ENCODE data around the gene SH2D5.
"Not testable (repeated sequence)": the region's sequence is repeated elsewhere in the genome, so short reads cannot be mapped to it uniquely, and the experiment has no call there.

The SH2D5 gene

GRCh38 chr1:20695515-20695914 lies 37.0 kb downstream of the SH2D5 start:
- DNase-seq (ENCODE audit: low read depth in 2 of 2) = no peak

- DNase-seq (ENCODE audit: low read depth in 2 of 2) = no peak
Measured at GRCh38 chr1:20693623-20694022, 38.9 kb downstream of the SH2D5 start.

- DNase-seq (ENCODE audit: low read depth in 2 of 2) = no peak
Measured at GRCh38 chr1:20691872-20692271, 40.6 kb downstream of the SH2D5 start.

- no peak for DNase-seq (ENCODE audit: low read depth in 2 of 2)
Measured at GRCh38 chr1:20689645-20690056, 42.9 kb downstream of the SH2D5 start.

DNA sequence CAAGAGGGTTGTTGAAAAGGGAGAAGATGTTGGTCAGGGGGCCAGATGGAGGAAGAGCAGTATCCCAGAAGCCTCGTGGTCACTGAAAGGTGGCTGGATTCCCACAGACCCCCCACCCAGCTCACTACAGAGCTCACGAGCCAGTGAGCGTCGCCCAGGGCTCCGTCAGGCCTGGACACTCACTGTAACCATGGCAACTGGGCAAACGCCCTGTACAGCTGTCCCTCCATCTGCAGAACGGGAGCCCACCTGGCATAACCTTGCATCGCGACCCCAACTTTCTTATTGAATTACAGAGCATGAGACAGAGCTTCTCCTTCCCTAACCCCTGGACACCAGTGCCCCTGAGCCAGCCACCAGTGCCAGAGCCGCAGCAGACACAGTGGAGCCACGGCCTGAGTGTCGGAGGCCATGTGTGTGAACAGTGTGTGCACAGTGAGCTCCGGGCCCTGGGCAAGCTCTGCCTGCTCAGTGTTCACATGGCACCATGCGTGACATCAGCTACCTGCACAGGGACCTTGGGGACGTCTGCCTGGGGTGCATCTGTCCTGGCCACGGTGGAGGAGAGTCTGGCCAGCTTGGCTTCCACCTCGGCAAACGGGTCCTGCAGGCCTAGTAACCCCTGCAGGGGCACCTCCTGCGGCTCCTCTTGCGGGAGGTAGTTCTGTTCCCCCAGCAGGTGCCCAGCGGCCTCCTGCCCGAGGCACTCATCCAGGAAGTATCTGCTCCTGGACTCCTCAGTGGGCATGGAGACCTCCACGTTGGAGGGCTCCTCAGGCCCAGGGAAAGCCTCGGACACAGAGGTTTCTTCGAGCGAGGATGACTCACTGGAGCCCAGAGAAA lies 45.4 kb downstream of the SH2D5 start:
- DNase-seq (ENCODE audit: low read depth in 2 of 2) = no peak

GRCh38 chr1:20685741-20686140 lies 46.8 kb downstream of the SH2D5 start:
- DNase-seq (ENCODE audit: low read depth in 2 of 2) = no peak

DNA sequence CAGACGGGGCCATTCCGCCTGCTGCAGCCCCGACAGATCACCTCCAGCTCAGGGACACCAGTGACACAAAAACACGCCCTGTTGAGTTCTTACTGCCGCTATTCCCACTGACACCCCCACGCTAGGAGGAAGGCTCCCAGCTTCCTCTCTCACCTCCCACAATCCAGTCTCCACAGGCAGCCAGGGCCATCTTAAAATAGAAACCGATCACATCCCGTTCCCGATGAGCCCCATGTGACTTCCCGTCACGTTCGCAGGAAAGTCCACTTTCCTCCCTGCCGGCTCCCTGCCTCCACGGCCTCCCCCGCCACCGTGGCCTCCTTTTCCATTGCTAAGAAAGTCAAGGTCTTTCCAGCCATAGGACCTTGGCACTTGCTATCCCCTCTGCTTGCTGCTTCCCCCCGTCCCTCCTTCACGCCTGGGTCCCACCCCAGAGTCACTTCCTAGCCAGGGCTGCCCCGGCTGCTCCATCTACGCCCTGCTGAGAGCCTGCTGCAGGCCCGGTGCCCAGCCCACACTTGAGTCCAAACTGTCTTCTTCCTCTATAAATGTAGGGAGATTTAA lies 47.3 kb downstream of the SH2D5 start:
- no peak for DNase-seq (ENCODE audit: low read depth in 2 of 2)

GRCh38 chr1:20684651-20685050 lies 47.9 kb downstream of the SH2D5 start:
- DNase-seq (ENCODE audit: low read depth in 2 of 2) = no peak

DNA sequence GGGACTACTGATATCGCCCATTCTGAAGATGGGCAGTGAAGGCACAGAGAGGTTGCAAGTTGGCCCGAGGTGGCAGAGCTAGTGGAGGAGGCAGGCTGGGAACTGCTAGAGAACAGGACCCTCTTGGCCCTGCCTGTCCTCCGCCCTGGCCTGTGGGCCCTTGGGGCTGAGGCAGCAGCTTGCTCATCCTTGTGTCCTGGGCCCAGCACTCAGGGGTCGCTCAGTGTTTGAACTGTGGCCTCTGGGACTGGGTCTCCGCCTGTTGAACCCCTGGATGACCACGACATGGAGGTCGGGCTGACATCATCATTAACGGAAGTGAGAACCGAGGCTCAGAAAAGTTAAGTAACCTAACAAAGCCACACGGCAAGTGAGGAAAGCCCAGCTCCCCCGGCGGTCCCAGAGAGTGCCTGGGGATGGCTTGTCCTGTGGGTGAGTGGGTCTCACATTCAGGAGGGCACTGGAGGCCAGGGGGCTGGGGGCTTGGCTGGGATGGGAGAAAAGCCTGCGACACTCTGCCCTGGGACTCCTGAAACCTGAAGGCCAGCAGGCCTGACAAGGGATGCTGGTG lies 48.4 kb downstream of the SH2D5 start:
- DNase-seq (ENCODE audit: low read depth in 2 of 2) = no peak

DNA sequence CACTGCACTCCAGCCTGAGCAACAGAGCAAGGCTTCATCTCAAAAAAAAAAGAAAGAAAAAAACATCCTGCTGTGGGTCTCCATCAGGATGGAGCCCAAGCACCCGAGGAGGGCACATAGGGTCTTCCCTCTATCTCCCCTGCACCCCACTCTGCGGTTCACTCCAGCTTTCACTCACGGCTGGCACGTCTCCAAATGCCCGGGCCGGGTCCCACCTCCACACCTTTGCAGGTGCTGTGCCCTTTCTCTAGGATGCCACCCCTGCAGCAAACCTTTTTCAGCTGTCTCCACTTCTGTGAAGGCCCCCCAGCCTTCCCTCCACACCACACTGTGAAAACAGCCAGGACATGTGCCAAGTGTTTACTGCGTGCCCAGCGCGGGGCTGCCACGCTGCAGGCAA lies 48.9 kb downstream of the SH2D5 start:
- no peak for DNase-seq (ENCODE audit: low read depth in 2 of 2)

DNA sequence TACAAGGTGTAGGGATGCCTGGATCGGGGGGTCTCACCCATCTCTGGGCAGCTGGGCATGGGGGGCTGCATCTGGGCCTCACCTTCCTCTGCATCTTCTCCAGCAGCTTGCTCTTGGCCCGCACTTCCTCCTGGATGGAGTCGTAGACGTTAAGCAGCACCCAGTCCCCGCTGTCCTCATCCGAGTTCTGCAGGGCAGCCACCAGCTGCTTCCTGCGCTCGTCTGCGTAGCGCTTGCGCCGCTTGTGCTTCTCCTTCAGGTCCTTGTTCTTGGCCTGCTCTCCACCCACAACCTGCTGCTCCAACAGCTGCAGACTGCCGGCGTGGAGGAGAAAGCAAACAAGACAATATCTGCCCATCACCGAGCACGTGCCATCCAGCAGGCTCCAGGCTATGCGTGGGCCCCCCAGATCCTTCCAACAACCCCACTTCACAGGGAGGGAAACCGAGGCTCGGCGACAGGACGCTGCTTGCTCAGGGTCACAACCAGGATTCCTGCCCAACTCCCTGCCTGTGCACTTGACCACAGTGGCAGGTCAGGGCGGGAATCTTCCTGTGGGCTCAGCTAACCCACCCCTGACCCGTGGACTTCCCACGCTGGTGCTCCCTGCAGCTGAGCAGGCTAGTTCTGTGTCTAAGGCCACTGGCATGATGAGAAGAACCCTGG lies 49.8 kb downstream of the SH2D5 start:
- DNase-seq (ENCODE audit: low read depth in 2 of 2) = no peak

GRCh38 chr1:20681999-20682398 lies 50.5 kb downstream of the SH2D5 start:
- no peak for DNase-seq (ENCODE audit: low read depth in 2 of 2)

GRCh38 chr1:20680269-20680668 lies 52.2 kb downstream of the SH2D5 start:
- no peak for DNase-seq (ENCODE audit: low read depth in 2 of 2)

DNA sequence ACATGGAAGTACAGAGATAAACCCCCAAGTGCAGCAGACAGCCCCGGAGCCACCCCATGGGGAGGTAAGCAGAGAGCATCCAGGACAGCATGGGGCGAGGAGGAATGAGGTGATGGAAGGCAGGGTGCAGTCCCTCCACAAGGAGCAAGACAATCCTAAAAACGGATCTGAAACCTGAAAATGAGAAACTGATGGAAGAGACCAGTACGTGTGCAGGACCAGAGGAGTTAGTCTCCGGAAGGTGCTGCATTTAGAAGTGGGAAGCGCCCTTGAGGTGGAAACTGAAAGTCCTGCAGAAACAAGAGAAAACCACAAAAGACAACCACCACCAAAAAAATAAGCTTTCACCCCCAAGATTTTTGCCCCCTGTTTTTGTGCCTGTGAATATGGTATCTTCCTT lies 53.9 kb downstream of the SH2D5 start:
- no peak for DNase-seq (ENCODE audit: low read depth in 2 of 2)

GRCh38 chr1:20673626-20674025 lies 58.9 kb downstream of the SH2D5 start:
- not testable (repeated sequence) for DNase-seq (ENCODE audit: low read depth in 2 of 2)

GRCh38 chr1:20672265-20672632 lies 60.3 kb downstream of the SH2D5 start:
- DNase-seq (ENCODE audit: low read depth in 2 of 2) = no peak

GRCh38 chr1:20670936-20671335 lies 61.6 kb downstream of the SH2D5 start:
- no peak for DNase-seq (ENCODE audit: low read depth in 2 of 2)
